Astrocyte (in vitro differentiated cells and primary cell): Measurements from ENCODE around the gene FGF12. TPM values are rescaled to one million over a fixed set of nuclear protein-coding genes. Genes with fewer than 3 reads are reported as not detected.
"Not testable (repeated sequence)": the region's sequence is repeated elsewhere in the genome, so short reads cannot be mapped to it uniquely, and the experiment has no call there.

Source experiments
- DNase-seq: peaks from one replicate; pipeline ENCODE4 v3.0.0-alpha.2; 2010; ENCODE audit warnings: low read depth
- FAIRE-seq: peaks from 2 replicates; lab custom pipeline; 2011; peaks lifted over from hg19 to GRCh38; lab: Jason Lieb, UNC
- H2AFZ ChIP-seq: 2 replicates; pipeline ENCODE4 v1.6.0; 2012; ENCODE audit warnings: low read depth, low read length, inconsistent platforms
- H3K27ac ChIP-seq: 2 replicates; pipeline ENCODE4 v1.5.1; 2011; ENCODE audit warnings: low read depth, low read length, inconsistent platforms
- H3K27me3 ChIP-seq: 2 replicates; pipeline ENCODE4 v1.6.0; 2011; ENCODE audit warnings: low read length, inconsistent platforms; ENCODE audit not compliant: insufficient read depth
- H3K36me3 ChIP-seq: 2 replicates; pipeline ENCODE4 v1.5.1; 2011; ENCODE audit warnings: low read length, inconsistent platforms; ENCODE audit not compliant: insufficient read depth
- H3K4me1 ChIP-seq: 2 replicates; pipeline ENCODE4 v1.5.1; 2011; ENCODE audit warnings: low read length, inconsistent platforms; ENCODE audit not compliant: insufficient read depth
- H3K4me2 ChIP-seq: 2 replicates; pipeline ENCODE4 v1.6.0; 2012; ENCODE audit warnings: low read length, inconsistent platforms
- H3K4me3 ChIP-seq: 2 replicates; pipeline ENCODE4 v1.5.1; 2011; ENCODE audit warnings: low read depth, mild to moderate bottlenecking, low read length, inconsistent platforms; ENCODE audit not compliant: insufficient read depth
- H3K79me2 ChIP-seq: 2 replicates; pipeline ENCODE4 v1.6.0; 2012; ENCODE audit warnings: mild to moderate bottlenecking, low read length, inconsistent platforms; ENCODE audit not compliant: insufficient read depth
- H3K9ac ChIP-seq: 2 replicates; pipeline ENCODE4 v1.6.0; 2012; ENCODE audit warnings: mild to moderate bottlenecking, low read length, inconsistent platforms
- H3K9me3 ChIP-seq: 2 replicates; pipeline ENCODE4 v1.5.1; 2012; ENCODE audit warnings: low read depth, mild to moderate bottlenecking, low read length, inconsistent platforms; ENCODE audit not compliant: insufficient read depth
- H4K20me1 ChIP-seq: 2 replicates; pipeline ENCODE4 v1.6.0; 2012; ENCODE audit warnings: low read length, inconsistent platforms; ENCODE audit not compliant: insufficient read depth
- H3K27ac Mint-ChIP-seq: one replicate; pipeline ENCODE4 v1.8.0; 2021; ENCODE audit warnings: mild to moderate bottlenecking, mixed read lengths; ENCODE audit not compliant: unreplicated experiment
- H3K27me3 Mint-ChIP-seq: one replicate; pipeline ENCODE4 v1.8.0; 2021; ENCODE audit warnings: low read depth, mixed read lengths; ENCODE audit not compliant: unreplicated experiment
- H3K36me3 Mint-ChIP-seq: one replicate; pipeline ENCODE4 v1.8.0; 2021; ENCODE audit warnings: low read depth, mixed read lengths; ENCODE audit not compliant: unreplicated experiment
- H3K4me1 Mint-ChIP-seq: one replicate; pipeline ENCODE4 v1.8.0; 2021; ENCODE audit warnings: low read depth, mixed read lengths; ENCODE audit not compliant: unreplicated experiment
- H3K4me3 Mint-ChIP-seq: one replicate; pipeline ENCODE4 v1.8.0; 2021; ENCODE audit warnings: mild to moderate bottlenecking, moderate library complexity, mixed read lengths; ENCODE audit not compliant: unreplicated experiment
- H3K9me3 Mint-ChIP-seq: one replicate; pipeline ENCODE4 v1.8.0; 2021; ENCODE audit warnings: mild to moderate bottlenecking, mixed read lengths; ENCODE audit not compliant: unreplicated experiment
- CTCF ChIP-seq: IDR thresholded peaks from 2 replicates; pipeline ENCODE4 v1.5.1; 2011; ENCODE audit warnings: low read depth, mild to moderate bottlenecking, inconsistent platforms, low read length, moderate library complexity; ENCODE audit not compliant: insufficient read depth
- EZH2 ChIP-seq: IDR thresholded peaks from 2 replicates; pipeline ENCODE4 v1.6.1; 2012; ENCODE audit warnings: mild to moderate bottlenecking, low read length, inconsistent platforms; ENCODE audit not compliant: insufficient read depth
- total RNA-seq: library from RNA; stranded (reverse); gene quantifications from 2 replicates; pipeline ENCODE4 v1.2.1, GENCODE V29; 2021

The FGF12 gene
- total RNA-seq, 1 donor from 2014 or later, result 1.4 TPM

GRCh38 chr3:192577271-192577670 is 150.1 kb downstream of the FGF12 start:
- Histone ChIP-seq H3K27me3 (no peaks in the 10 kb centered on the region), H3K27ac (no peak overlapping the region), H3K4me2 (no peak overlapping the region), H2AFZ (no peak overlapping the region), H4K20me1 (no peaks in the 10 kb centered on the region), H3K9ac (no peak overlapping the region), H3K79me2 (no peaks in the 10 kb centered on the region), H3K36me3 (no peaks in the 10 kb centered on the region), H3K9me3 (no peaks in the 10 kb centered on the region), H3K4me3 (no peak overlapping the region), H3K4me1 (no peaks in the 10 kb centered on the region)
- no peaks in the 10 kb centered on the region for H3K4me1 Mint-ChIP-seq
- TF ChIP-seq EZH2, result no peak
- no peak for TF ChIP-seq CTCF
- H3K4me3 Mint-ChIP-seq, result no peak overlapping the region
- DNase-seq (no peak), FAIRE-seq (no peak)
- no peak overlapping the region for H3K27ac Mint-ChIP-seq
- no peaks in the 10 kb centered on the region for H3K36me3 Mint-ChIP-seq
- no peaks in the 10 kb centered on the region for H3K27me3 Mint-ChIP-seq
- peaks cover 4% of the 10 kb centered on the region for H3K9me3 Mint-ChIP-seq

- H2AFZ ChIP-seq, H3K9ac ChIP-seq, H3K9me3 ChIP-seq, DNase-seq, H3K27ac Mint-ChIP-seq, H3K4me1 Mint-ChIP-seq, H3K4me3 Mint-ChIP-seq, H3K27me3 ChIP-seq, H4K20me1 ChIP-seq, H3K27me3 Mint-ChIP-seq, H3K36me3 Mint-ChIP-seq, H3K4me2 ChIP-seq, FAIRE-seq, H3K27ac ChIP-seq, H3K79me2 ChIP-seq, H3K36me3 ChIP-seq, H3K4me1 ChIP-seq, H3K4me3 ChIP-seq, H3K9me3 Mint-ChIP-seq: not testable (repeated sequence)
Measured at GRCh38 chr3:192576704-192577103, 150.6 kb downstream of the FGF12 start.

GRCh38 chr3:192575879-192576506 is 151.3 kb downstream of the FGF12 start:
- no peak overlapping the region for H2AFZ ChIP-seq
- H3K9ac ChIP-seq, result no peak overlapping the region
- no peaks in the 10 kb centered on the region for H3K27me3 ChIP-seq
- peaks cover 4% of the 10 kb centered on the region for H3K27me3 Mint-ChIP-seq
- H3K4me1 Mint-ChIP-seq, result no peaks in the 10 kb centered on the region
- no peaks in the 10 kb centered on the region for H3K36me3 ChIP-seq
- FAIRE-seq (no peak), DNase-seq (no peak)
- H3K4me3 ChIP-seq, result no peak overlapping the region
- peaks cover 2% of the 10 kb centered on the region for H3K36me3 Mint-ChIP-seq
- no peaks in the 10 kb centered on the region for H3K4me1 ChIP-seq
- no peak overlapping the region for H3K4me2 ChIP-seq
- no peak overlapping the region for H3K4me3 Mint-ChIP-seq
- no peak overlapping the region for H3K27ac Mint-ChIP-seq
- H3K79me2 ChIP-seq, result no peaks in the 10 kb centered on the region
- no peaks in the 10 kb centered on the region for H4K20me1 ChIP-seq
- TF ChIP-seq EZH2 (no peak), CTCF (no peak)
- H3K27ac ChIP-seq, result no peak overlapping the region
- no peaks in the 10 kb centered on the region for H3K9me3 ChIP-seq
- peaks cover 4% of the 10 kb centered on the region for H3K9me3 Mint-ChIP-seq
